Left ventricle myocardium superior (tissue), 1 donor: ENCODE data around the gene NECTIN2. TPM values are rescaled to one million over a fixed set of nuclear protein-coding genes. Genes with fewer than 3 reads are reported as not detected.
"Not testable (repeated sequence)": the region's sequence is repeated elsewhere in the genome, so short reads cannot be mapped to it uniquely, and the experiment has no call there.

ENCODE experiments used
- ATAC-seq: fragments of 200-7000 bp; cut with Tn5 transposase; one replicate; pipeline ENCODE4 v1.9.1; 2020; ENCODE audit warnings: mild to moderate bottlenecking, moderate library complexity
- DNase-seq: peaks from one replicate; pipeline ENCODE4 v3.0.0-alpha.2; 2020
- intact Hi-C: fragments of 100-400 bp; cut with micrococcal nuclease; formaldehyde crosslinking; loops from one replicate; pipeline ENCODE4 v1.11.0; 2022
- total RNA-seq: library from RNA; stranded (reverse); fragmentation: NEBNext Ultra II Directional; extraction: Animal tissue kit (Norgen Biotek cat#: 25700); gene quantifications from one replicate; pipeline ENCODE4 v1.2.1, GENCODE V29; 2021
- donor health status: DM: no; HTN: yes; CAD: no; lungs with severe emphysema.

Gene NECTIN2
- total RNA-seq, 1 donor from 2014 or later, result 35.4 TPM

DNA sequence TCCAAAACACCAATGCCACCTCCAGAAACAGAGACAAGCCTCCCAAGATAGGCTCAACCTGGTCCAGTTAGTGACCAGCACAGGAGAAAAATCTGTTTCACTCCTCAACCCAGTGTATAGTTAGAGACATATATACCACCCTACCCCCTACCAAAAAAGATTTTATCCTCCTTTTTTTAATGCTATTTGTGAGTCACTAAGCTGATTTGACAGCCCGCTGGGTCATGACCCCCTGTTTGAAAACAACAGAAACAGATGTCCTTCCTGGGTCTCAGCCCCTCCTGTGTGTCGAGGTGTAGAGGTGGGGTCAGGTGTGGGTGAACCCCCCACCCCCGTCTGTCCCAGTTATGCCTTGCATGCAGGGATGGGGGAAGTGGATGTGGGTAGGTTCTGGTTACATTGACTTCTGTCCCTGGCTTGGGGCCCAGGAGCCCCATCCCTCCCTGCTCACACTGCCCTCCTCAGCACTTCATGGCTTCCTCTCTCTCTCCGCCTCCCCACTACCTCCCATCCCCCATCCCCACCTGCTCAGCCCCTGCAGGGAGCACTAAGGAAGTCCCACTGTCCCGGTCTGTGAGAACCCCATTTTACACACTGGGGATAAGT, 30.9 kb downstream of the NECTIN2 start:
- peak; percentile 16 for ATAC-seq
- no peak for DNase-seq
- intact Hi-C loops, result no loop called here

DNA sequence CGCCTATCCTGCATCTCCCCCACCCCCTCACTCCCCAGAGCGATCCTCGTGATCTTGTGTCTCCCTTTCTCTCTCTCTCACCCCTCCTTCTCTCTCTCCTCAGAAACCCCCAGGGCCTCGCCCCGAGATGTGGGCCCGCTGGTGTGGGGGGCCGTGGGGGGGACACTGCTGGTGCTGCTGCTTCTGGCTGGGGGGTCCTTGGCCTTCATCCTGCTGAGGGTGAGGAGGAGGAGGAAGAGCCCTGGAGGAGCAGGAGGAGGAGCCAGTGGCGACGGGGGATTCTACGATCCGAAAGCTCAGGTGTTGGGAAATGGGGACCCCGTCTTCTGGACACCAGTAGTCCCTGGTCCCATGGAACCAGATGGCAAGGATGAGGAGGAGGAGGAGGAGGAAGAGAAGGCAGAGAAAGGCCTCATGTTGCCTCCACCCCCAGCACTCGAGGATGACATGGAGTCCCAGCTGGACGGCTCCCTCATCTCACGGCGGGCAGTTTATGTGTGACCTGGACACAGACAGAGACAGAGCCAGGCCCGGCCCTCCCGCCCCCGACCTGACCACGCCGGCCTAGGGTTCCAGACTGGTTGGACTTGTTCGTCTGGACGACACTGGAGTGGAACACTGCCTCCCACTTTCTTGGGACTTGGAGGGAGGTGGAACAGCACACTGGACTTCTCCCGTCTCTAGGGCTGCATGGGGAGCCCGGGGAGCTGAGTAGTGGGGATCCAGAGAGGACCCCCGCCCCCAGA, 32.2 kb downstream of the NECTIN2 start:
- intact Hi-C loops, result no loop called here
- no peak for ATAC-seq
- DNase-seq, result no peak

DNA sequence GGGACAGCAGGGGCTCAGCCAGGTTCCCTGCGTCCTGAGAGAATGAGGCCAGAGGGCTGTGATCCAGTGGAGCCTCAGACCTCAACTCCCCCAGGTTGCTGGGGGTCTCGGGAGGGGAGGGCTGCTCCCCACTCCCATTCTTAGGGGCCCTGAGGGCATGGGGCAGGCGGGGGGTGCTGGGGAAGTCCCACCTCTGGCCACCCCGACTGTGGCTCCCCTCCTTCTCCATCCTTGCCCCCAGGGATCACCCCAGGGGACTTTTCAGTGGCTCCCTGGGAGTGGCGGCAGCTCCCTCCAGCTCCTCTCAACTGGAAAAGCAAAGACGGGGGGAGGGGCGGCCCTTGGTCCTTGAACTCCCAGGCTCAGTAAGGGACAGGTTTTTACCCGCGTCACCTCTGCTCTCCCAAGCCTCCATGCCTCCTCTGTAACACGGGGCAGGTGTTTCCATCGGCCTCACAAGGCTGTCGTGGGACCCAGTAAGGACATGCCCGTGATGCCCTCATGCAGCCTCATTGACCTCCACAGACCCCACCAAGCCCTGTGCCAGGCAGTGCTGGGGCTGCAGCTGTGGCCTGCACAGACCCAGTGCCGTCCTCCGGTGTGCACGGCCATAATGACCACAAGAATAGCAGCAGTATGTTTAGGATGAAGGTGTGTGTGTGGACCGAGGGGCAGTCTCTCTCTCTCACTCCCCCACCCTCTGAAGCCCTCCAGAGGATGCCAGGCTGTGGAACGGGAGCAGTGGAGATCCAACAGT, 33.4 kb downstream of the NECTIN2 start:
- DNase-seq (no peak), ATAC-seq (no peak)
- intact Hi-C loops, result no loop called here

DNA sequence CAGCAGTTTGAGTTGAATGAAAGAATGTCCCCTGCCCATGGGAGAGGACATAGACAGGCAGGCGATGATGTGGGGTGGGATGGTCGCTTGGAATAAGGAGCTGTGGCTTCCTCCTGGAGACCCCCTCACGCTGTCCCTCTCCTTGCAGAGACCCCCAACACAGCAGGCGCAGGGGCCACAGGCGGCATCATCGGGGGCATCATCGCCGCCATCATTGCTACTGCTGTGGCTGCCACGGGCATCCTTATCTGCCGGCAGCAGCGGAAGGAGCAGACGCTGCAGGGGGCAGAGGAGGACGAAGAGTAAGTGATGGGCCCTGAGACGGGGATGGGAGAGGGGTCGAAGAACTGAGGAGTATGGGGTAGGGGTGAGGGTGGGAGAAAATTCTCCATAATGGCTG, 36.0 kb downstream of the NECTIN2 start:
- intact Hi-C loops, result no loop called here
- no peak for ATAC-seq
- no peak for DNase-seq

DNA sequence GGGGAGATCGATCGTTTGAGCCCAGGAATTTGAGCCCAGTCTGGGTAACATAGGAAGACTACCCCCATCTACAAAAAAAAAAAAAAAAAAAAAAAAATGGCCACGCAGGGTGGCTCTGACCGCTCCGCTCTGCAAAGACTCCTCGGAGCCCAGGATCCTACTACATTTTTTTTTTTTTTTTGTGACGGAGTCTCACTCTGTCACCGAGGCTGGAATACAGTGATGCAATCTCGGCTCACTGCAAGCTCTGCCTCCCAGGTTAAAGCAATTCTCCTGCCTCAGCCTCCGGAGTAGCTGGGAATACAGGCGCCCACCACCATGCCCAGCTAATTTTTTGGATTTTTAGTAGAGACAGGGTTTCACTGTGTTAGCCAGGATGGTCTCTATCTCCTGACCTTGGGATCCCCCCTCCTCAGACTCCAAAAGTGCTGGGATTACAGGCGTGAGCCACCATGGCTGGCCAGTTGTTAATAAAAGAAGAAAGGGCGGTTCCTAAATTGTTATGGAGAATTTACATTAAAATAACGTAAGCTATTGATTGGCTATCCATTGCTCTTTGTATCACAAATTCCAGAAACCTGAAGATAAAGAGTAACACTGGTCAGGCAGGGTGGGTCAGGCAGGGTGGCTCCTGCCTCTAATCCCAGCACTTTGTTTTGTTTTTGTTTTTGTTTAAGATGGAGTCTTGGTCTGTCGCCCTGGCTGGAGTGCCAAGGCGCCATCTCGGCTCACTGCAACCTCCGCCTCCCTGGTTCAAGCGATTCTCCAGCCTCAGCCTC, 36.7 kb downstream of the NECTIN2 start:
- intact Hi-C loops, ATAC-seq, DNase-seq: not testable (repeated sequence)

DNA sequence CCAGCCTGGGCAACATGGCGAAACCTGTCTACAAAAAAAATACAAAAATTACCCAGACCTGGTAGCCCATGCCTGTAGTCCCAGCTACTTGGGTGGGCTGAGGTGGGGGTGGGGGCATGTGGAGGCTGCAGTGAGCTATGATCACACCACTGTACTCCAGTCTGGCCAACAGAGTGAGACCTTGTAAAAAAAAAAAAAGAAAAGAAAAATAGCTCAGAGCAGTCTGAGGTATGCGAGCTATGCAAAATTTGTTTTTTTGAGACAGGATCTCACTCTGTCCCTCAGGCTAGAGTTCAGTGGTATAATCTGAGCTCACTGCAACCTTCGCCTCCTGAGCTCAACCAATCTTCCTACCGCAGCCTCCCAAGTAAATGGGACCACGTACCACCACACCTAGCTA, 37.8 kb downstream of the NECTIN2 start:
- DNase-seq (no peak), ATAC-seq (no peak)
- intact Hi-C loops, result no loop called here

DNA sequence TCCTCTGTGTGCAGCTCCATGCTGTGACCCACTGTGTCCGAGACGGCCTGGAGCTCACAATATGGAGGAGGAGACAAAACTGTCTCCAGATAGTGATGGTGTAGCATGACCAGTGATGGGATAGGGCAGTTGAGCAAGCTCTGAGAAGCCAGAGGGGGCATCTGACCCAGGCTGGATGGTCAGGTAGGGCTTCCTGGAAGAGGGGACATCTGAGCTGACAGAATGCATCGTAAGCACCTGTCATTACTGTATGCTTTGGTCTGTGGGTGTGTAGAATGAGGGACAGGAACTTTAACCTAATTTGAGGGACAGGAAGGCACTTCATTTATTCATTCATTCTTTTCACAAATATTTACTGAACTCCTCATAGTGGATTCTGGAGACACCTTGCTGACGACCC, 38.5 kb downstream of the NECTIN2 start:
- DNase-seq, result no peak
- no peak for ATAC-seq
- intact Hi-C loops, result no loop called here

DNA sequence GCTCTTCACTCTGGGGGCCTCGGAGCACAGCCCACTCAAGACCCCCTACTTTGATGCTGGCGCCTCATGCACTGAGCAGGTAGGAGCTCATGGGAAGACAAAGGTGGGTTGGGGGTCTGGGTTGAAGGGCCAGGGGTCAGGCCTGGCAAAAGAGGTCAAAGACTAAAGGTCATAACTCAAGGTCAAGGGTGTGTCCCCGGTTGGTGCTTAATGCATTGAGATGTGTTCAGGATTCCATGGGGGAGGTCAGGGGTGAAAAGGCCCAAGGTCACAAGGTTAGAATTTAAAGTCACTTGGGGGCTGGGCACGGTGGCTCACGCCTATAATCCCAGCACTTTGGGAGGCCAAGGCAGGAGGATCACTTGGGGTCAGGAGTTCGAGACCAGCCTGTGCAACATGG, 40.0 kb downstream of the NECTIN2 start:
- DNase-seq, result no peak
- intact Hi-C loops, result no loop called here
- no peak for ATAC-seq

DNA sequence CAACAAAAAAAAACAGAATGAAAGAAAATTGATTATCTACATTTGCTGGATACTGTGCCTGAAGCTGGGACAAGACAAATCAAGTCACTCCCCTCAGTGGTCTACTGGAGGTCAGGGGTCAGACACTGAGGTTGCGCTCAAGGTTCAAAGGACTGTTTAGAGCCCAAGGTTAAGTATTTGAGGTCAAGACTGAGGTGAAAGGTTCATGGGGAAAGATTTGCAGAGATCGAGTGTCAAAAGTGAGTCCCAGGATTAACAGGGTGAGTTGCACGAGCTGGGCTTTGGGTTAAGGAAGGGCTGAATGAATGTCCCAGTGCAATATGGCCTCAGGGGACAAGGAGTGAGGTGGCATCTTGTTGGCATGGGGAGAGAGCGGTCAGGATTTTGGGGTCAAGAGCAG, 41.6 kb downstream of the NECTIN2 start:
- no peak for DNase-seq
- intact Hi-C loops, result no loop called here
- ATAC-seq, result no peak

DNA sequence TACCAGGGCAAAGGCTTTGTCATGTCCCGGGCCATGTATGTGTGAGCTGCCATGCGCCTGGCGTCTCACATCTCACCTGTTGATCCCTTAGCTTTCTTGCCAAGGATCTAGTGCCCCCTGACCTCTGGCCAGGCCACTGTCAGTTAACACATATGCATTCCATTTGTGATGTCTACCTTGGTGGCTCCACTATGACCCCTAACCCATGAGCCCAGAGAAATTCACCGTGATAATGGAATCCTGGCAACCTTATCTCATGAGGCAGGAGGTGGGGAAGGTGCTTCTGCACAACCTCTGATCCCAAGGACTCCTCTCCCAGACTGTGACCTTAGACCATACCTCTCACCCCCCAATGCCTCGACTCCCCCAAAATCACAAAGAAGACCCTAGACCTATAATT, 42.2 kb downstream of the NECTIN2 start:
- DNase-seq, ATAC-seq, intact Hi-C loops: not testable (repeated sequence)

DNA sequence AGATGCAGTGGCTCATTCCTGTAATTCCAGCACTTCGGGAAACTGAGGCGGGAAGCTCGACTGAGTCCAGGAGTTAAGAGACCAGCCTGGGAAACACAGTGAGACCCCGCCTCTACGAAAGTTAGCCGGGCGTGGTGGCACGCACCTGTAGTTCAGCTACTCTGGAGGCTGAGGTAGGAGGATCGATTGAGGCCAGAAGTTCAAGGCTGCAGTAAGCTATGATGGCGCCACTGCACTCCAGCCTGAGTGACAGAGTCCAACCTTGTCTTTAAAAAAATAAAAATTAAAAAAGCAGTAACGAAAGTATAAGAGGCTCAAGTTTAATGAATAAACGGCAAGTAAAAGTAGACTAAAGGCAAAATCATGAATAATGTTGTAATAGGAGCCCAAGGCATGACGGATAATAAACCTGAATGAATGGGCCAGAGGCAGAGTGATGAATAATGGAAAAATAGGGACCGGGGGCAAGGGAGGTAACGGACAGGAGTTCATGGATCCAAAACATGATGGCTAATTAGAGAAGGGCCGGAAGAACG, 43.8 kb downstream of the NECTIN2 start:
- intact Hi-C loops, result no loop called here
- DNase-seq, result no peak
- ATAC-seq, result no peak

DNA sequence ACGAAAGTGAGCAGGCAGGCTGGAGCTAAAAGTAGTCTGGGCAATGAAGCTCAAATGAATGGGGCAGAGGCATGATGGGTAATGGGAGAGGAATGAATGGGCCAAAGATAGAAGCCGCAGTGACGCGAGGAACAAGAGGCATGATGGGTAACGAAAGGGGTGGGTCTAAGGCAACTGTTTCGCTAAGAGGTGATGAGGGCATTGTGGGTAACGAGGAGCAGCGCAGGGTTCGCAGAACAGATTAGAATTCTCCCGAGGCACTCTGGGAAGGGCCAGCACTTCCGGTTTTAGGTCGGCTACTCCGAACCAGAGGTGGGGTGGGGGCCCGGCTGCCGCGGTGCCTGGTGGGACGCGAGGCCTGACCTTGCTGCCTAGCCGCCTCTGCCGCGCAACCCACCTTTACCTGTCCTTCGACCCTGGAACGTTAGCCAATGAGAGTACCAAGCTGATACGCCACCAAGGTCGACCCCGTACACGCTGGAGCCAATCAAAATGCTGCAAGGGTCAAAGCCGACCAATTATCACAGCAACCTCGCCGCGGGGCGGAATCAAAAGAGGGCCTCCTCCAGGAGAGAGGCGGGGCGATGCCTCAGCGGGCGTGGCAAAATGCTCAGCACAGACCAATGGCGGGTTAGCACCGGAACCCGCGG, 44.4 kb downstream of the NECTIN2 start:
- DNase-seq (no peak), ATAC-seq (peak; percentile 92)
- intact Hi-C loops, result no loop called here

DNA sequence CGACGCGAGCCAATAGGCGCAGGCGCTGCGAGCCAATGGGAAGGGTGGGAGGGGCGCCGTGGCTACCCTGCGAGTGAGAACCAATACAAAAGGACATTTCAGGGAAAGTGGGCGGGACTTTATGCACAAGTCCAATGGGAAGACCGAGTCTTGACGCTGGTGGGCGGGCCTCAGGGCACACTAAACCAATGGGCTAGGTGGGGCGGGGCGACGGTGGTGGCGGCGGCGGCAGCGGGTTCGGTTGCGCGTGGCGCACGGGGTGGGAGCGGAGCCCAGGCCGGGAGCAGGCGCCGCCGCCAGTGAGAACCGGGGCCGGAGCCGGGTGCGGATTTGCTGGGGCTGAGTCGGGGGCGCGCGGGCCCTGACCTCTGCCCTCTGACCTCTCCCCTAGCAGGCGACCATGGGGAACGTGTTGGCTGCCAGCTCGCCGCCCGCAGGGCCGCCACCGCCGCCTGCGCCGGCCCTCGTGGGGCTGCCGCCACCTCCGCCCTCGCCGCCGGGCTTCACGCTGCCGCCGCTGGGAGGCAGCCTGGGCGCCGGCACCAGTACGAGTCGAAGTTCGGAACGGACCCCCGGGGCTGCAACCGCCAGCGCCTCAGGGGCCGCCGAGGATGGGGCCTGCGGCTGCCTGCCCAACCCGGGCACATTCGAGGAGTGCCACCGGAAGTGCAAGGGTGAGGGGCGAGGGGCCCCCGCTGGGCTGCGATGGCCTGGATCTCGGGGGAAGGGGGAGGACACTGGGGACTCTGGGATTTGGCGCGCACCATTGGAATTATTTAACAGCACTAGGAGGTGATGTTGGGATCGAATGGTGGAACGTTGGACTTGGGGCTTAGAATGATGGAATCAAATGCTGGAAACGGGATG, 45.2 kb downstream of the NECTIN2 start, which contains the start of gene TOMM40:
Gene TOMM40, plus strand, starts transcription at position 239 of the 867 bp plus-strand sequence. Its CDS starts 162 bp downstream, at position 401.
- intact Hi-C loops, result no loop called here
- ATAC-seq (no peak), DNase-seq (peak; percentile 100)

DNA sequence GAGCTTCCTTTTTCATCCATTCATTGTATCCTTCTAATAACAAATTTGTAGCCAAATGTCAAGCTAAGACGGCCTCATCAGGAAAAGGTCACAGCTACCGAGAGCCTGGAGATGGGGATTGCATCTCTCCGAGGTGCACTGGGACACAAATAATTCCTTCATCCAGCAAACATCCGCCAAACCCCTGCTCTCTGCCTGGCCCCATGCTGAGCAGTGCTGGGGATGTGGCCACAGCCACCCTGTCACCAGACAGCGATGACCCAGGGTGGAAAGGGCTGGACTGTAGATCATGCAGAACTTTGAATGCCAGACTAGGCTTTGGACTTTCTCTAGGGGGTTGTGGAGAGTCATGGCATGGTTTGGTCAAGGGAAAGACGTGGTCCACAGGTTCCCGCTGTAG, 46.8 kb downstream of the NECTIN2 start:
- intact Hi-C loops, result no loop called here
- DNase-seq, result no peak

DNA sequence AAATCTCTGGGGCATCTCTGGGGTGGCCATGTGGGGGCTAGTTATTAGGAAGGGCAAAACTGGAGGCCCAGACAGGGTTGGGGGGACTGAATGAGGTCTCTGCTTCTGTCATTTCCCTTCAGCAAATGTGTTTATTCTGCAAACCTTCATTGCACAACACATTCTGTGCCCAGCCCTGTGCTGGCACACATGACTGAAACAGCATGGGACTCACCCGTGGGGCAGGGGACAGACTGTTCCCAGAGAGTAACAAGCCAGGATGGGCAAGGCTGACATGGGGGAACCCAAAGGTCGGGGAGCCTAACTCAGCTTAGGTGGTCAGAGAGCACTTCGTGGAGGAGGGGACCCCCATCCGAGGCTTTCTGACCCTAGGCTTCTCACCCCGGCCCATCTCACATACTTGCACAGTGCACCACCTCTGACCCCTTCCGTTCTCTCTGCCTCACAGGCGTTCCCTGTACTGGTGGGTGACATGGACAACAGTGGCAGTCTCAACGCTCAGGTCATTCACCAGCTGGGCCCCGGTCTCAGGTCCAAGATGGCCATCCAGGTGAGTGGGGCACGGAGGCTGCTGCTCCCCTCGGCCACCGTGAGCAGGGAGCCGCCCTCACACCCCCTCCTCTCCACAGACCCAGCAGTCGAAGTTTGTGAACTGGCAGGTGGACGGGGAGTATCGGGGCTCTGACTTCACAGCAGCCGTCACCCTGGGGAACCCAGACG, 47.4 kb downstream of the NECTIN2 start:
- intact Hi-C loops, result no loop called here
- no peak for DNase-seq
- no peak for ATAC-seq

More for the DNA sequence above, 46.8 kb downstream of the NECTIN2 start:
- no peak for ATAC-seq

DNA sequence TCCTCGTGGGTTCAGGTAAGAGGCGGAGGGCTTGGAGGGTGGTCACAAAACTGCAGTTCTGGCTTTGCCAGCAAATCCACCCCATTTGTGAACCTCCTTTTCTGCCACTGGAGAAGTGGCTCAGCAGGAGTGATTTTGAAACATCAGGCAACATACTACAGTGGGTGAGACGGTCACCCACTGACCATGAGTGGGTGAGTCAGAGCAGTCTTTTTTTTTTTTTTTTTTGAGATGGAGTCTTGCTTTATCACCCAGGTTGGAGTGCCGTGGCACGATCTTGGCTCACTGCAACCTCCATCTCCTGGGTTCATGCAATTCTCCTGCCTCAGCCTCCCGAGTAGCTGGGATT, 47.9 kb downstream of the NECTIN2 start:
- DNase-seq (no peak), ATAC-seq (no peak)
- intact Hi-C loops, result no loop called here

DNA sequence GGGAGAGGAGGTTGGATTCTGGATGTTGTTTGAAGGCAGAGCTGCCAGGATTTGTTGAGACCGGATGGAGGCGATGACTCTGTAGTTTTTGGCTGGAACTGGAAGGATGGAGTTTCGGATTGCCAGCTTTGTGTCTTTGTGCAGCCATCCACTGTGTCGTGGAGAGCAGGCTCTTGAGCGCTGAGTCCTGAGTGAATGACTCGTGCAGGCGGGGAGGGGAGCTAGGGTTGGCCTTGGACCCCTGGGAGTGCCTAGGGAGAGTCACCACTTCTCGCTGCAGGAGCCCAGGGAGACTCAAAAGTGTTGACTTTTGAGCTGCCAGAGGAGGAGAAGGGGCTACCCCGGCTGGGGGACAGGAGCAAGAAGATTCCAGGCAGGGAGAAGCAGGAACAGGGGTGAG, 48.8 kb downstream of the NECTIN2 start:
- intact Hi-C loops, result no loop called here
- DNase-seq (no peak), ATAC-seq (no peak)
